ENCODE data around the gene GREB1. TPM values are rescaled to one million over a fixed set of nuclear protein-coding genes. Genes with fewer than 3 reads are reported as not detected.

Gene GREB1
- polyA plus RNA-seq, 1 of the 3 experiments (the other 2 are of a cell fraction), result 2.9 TPM

DNA sequence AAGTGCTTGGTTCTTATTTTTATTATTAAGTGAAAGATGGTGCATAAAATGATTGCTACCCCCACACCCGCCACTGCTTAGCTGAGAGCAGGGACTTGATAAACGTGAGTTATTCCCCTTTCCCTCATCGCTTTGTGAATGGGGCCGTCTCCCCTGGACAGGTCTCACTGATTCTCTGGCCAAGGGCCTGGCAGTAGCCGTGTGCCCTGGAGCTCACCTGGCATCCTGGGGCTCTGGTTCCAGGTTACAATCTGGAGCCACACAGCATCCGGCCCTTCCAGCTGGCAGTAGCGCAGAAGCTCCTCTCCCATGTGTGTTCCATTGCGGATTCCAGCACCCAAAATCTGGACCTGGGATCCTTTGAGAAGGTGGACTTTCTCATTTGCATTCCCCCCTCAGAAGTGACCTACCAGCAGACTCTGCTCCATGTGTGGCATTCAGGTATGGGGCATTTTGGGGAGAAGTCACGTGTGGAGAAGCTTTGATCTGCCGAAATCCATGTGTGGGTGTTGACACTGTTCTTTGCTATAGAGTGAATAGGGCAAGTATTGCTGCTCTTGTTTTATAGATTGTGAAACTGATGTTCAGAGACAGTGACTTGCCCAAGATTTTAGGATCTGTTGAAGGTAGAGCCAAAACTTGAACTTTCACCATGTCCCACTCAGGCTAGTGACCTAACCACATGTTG, 63.8 kb downstream of the GREB1 start:
- H3K4me1 ChIP-seq (ENCODE audit: control insufficient read depth in 1 of 2, insufficient read depth in 2 of 2, low read depth in 1 of 2, low read length in 1 of 2), result no peaks in the 10 kb centered on the region
- TF ChIP-seq GATA2 (CRISPR knock-in tag; IDR thresholded peaks at IDR 0.05), result no peak
- no peak for TF ChIP-seq MEF2A (IDR thresholded peaks at IDR 0.05; ENCODE audit: borderline replicate concordance, low read depth)
- TF ChIP-seq IRF3 (IDR thresholded peaks at IDR 0.05; ENCODE audit: low read depth, low read length), result no peak
- TF ChIP-seq, protein P1, sequence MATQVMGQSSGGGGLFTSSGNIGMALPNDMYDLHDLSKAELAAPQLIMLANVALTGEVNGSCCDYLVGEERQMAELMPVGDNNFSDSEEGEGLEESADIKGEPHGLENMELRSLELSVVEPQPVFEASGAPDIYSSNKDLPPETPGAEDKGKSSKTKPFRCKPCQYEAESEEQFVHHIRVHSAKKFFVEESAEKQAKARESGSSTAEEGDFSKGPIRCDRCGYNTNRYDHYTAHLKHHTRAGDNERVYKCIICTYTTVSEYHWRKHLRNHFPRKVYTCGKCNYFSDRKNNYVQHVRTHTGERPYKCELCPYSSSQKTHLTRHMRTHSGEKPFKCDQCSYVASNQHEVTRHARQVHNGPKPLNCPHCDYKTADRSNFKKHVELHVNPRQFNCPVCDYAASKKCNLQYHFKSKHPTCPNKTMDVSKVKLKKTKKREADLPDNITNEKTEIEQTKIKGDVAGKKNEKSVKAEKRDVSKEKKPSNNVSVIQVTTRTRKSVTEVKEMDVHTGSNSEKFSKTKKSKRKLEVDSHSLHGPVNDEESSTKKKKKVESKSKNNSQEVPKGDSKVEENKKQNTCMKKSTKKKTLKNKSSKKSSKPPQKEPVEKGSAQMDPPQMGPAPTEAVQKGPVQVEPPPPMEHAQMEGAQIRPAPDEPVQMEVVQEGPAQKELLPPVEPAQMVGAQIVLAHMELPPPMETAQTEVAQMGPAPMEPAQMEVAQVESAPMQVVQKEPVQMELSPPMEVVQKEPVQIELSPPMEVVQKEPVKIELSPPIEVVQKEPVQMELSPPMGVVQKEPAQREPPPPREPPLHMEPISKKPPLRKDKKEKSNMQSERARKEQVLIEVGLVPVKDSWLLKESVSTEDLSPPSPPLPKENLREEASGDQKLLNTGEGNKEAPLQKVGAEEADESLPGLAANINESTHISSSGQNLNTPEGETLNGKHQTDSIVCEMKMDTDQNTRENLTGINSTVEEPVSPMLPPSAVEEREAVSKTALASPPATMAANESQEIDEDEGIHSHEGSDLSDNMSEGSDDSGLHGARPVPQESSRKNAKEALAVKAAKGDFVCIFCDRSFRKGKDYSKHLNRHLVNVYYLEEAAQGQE (IDR thresholded peaks at IDR 0.05; ENCODE audit: low read depth, low read length), result no peak
- no peak overlapping the region for H3K4me3 ChIP-seq (ENCODE audit: low read depth in 2 of 2, low read length in 1 of 2)
- no peaks in the 10 kb centered on the region for H3K27me3 ChIP-seq (ENCODE audit: insufficient read depth)
- H3K4me2 ChIP-seq, result no peak overlapping the region
- ChIA-PET CTCF (interaction anchor here (2.7 to 10.2 kb wide), 2 partner anchors 15 to 120 kb away, joined by 10 to 119 read pairs; no protein-coding TSS in a partner anchor), POLR2A (no interaction called here)
- WGBS (ENCODE audit: low lambda C conversion rate), result 80% methylated on average over 10 of the region's 10 CpGs
- no peak overlapping the region for H2AFZ ChIP-seq (ENCODE audit: low read depth)
- no peak overlapping the region for H3K9ac ChIP-seq
- H3K36me3 ChIP-seq (replicated peaks in 1 of 2; ENCODE audit: control insufficient read depth in 1 of 2, insufficient read depth in 2 of 2, low read length in 1 of 2), result peaks cover 0 to 27% of the 10 kb centered on the region in 2 experiments
- H4K20me1 ChIP-seq (ENCODE audit: insufficient read depth), result no peaks in the 10 kb centered on the region
- H3K9me3 ChIP-seq, result no peaks in the 10 kb centered on the region
- no peak overlapping the region for H3K27ac ChIP-seq (ENCODE audit: low read depth in 2 of 2, low read length in 1 of 2)
- no peaks in the 10 kb centered on the region for H3K79me2 ChIP-seq (ENCODE audit: insufficient read depth)
- no peaks in the 10 kb centered on the region for H3K9me2 ChIP-seq
- no peaks in the 10 kb centered on the region for H3F3A ChIP-seq (replicated peaks; ENCODE audit: insufficient read depth)
- no peak for DNase-seq

GRCh38 chr2:11598228-11598731, 64.4 kb downstream of the GREB1 start:
- Histone ChIP-seq H3K27ac (ENCODE audit: low read depth in 2 of 2, low read length in 1 of 2) (no peak overlapping the region), H3K4me2 (no peak overlapping the region), H3K4me3 (ENCODE audit: low read depth in 2 of 2, low read length in 1 of 2) (no peak overlapping the region), H3F3A (replicated peaks; ENCODE audit: insufficient read depth) (no peaks in the 10 kb centered on the region), H2AFZ (ENCODE audit: low read depth) (no peak overlapping the region), H4K20me1 (ENCODE audit: insufficient read depth) (no peaks in the 10 kb centered on the region), H3K9ac (no peak overlapping the region), H3K36me3 (replicated peaks in 1 of 2; ENCODE audit: control insufficient read depth in 1 of 2, insufficient read depth in 2 of 2, low read length in 1 of 2) (peaks cover 0 to 29% of the 10 kb centered on the region in 2 experiments), H3K79me2 (ENCODE audit: insufficient read depth) (no peaks in the 10 kb centered on the region), H3K9me2 (no peaks in the 10 kb centered on the region), H3K27me3 (ENCODE audit: insufficient read depth) (no peaks in the 10 kb centered on the region), H3K4me1 (ENCODE audit: control insufficient read depth in 1 of 2, insufficient read depth in 2 of 2, low read depth in 1 of 2, low read length in 1 of 2) (no peaks in the 10 kb centered on the region), H3K9me3 (no peaks in the 10 kb centered on the region)
- ChIA-PET POLR2A (no interaction called here), CTCF (interaction anchor here (2.7 to 10.2 kb wide), 2 partner anchors 16 to 121 kb away, joined by 10 to 119 read pairs; no protein-coding TSS in a partner anchor)
- no peak for DNase-seq
- WGBS (ENCODE audit: low lambda C conversion rate), result 55% methylated on average over 9 of the region's 9 CpGs
- no peak for TF ChIP-seq SIN3A (IDR thresholded peaks at IDR 0.05; ENCODE audit: borderline replicate concordance, low read depth, low read length)
- TF ChIP-seq PBX3 (IDR thresholded peaks at IDR 0.05), result no peak
- no peak for TF ChIP-seq IRF3 (IDR thresholded peaks at IDR 0.05; ENCODE audit: low read depth, low read length)
- TF ChIP-seq ZBTB33 (IDR thresholded peaks at IDR 0.05; ENCODE audit: borderline replicate concordance, low read depth), result no peak
- no peak for TF ChIP-seq GATA2 (CRISPR knock-in tag; IDR thresholded peaks at IDR 0.05)
- TF ChIP-seq, protein P1 (IDR thresholded peaks at IDR 0.05; ENCODE audit: low read depth, low read length), result no peak
- no peak for TF ChIP-seq TAF1 (IDR thresholded peaks at IDR 0.05; ENCODE audit: borderline replicate concordance, low read depth, low read length)
- no peak for TF ChIP-seq CHD2 (IDR thresholded peaks at IDR 0.05; ENCODE audit: low read length, partially characterized antibody)
- TF ChIP-seq RXRA (IDR thresholded peaks at IDR 0.05; ENCODE audit: borderline replicate concordance, low read depth), result no peak
